Prostate gland (tissue), 2 donors: ENCODE data around the gene KIT.

ENCODE experiments used
- CTCF ChIP-seq, 4 experiments: fragments of 200-600 bp in 2 of 4; fragments of 450-650 bp in 2 of 4; sonication (generic) in 2 of 4; IDR thresholded peaks; 1 replicate in 3 of 4; 2 replicates in 1 of 4; pipeline ENCODE4 v1.5.1; 2016 to 2019; ENCODE audit warnings: antibody characterized with exemption in 4 of 4, mild to moderate bottlenecking in 2 of 4, moderate library complexity in 2 of 4
- POLR2A ChIP-seq: fragments of 450-650 bp; IDR thresholded peaks from one replicate; pipeline ENCODE4 v1.6.1; 2016; ENCODE audit warnings: antibody characterized with exemption, mild to moderate bottlenecking
- POLR2AphosphoS5 ChIP-seq: sonication (generic); formaldehyde crosslinking; IDR thresholded peaks from one replicate; pipeline ENCODE4 v1.6.1; 2017; ENCODE audit warnings: antibody characterized with exemption

GRCh38 chr4:54700986-54701385, 43.2 kb downstream of the KIT start:
- no peak for TF ChIP-seq POLR2A
- TF ChIP-seq CTCF (IDR thresholded peaks at IDR 0.05): no peak
- no peak for TF ChIP-seq POLR2AphosphoS5
